HL-60 (cell line): ENCODE measurements around the gene FSTL4.

Experiments used
- CTCF ChIP-seq: IDR thresholded peaks from one replicate; pipeline ENCODE4 v1.5.1; 2011; ENCODE audit warnings: low read length, control low read depth, inconsistent platforms; ENCODE audit not compliant: insufficient read depth
- GABPA ChIP-seq: IDR thresholded peaks from 2 replicates; pipeline ENCODE4 v1.6.1; 2012; ENCODE audit warnings: low read depth

- TF ChIP-seq CTCF: no peak
- no peak for TF ChIP-seq GABPA
These were observed 318.0 kb downstream of the FSTL4 start for GRCh38 chr5:133294380-133294779.
